Fibroblast of villous mesenchyme (primary cell): ENCODE data around the gene B4GALT1. TPM values are rescaled to one million over a fixed set of nuclear protein-coding genes. Genes with fewer than 3 reads are reported as not detected.

Experiments used
- DNase-seq: peaks from one replicate; pipeline ENCODE4 v3.0.0-alpha.2; 2010; ENCODE audit warnings: low read depth
- H3K4me3 ChIP-seq: 2 replicates; pipeline ENCODE4 v1.5.1; 2011; ENCODE audit warnings: low read depth, mild to moderate bottlenecking, low read length
- CTCF ChIP-seq: IDR thresholded peaks from 2 replicates; pipeline ENCODE4 v1.5.1; 2012; ENCODE audit warnings: low read depth, mild to moderate bottlenecking, low read length; ENCODE audit not compliant: insufficient read depth
- total RNA-seq: library from RNA; depleted of rRNA; stranded (reverse); fragments of >200 nt; gene quantifications from 2 replicates; pipeline ENCODE4 v1.2.3, GENCODE V29; 2012

The B4GALT1 gene
- total RNA-seq, 1 donor, result 28.5 TPM

DNA sequence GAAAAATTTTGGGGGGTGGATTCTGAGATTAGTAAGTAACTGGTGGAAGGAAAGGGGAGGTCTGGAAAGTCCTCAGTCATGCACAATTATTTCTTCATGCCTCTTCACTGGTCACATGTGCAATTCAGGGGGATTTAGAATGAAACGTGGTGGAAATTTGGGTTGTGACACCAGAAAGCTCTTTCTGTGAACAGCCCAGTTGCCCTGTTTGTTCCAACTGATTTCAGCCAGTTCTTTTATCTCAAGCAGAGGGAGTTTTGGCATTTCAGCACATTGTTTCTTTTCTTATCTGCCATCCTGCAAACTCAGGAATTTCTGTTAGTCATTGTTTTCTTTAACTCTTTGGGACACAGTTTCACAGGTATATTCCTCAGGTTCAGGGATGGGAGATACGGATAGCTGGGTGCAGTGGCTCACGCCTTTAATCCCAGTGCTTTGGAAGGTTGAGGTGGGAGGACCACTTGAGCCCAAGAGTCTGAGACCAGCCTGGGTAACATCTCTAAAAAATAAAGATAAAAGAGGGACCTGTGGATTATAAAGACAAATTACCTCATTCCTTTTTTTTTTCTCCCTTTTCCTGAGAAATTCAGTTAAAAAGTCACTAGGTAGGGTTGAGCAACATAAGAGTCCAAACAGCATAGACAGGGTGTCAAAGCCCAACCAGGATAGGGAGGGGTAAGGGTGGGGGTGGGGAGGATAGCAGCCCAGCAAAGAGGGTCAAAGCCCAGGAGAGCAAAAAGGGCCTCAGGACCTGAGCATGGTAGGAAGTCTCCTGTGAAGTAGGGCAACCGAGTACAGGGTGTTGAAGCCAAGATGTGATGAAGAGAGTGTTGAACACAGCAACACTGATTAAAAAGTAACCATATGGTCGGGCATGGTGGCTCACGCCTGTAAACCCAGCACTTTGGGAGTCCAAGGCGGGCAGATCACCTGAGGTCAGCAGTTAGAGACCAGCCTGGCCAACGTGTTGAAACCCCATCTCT, 5.4 kb upstream of the B4GALT1 start:
- TF ChIP-seq CTCF, result no peak
- DNase-seq, result no peak
- no peak overlapping the region for H3K4me3 ChIP-seq

- peak; percentile 53 for DNase-seq
- TF ChIP-seq CTCF, result peak; percentile 32
Observed at GRCh38 chr9:33170464-33171415, 3.6 kb upstream of the B4GALT1 start.

GRCh38 chr9:33168941-33169544, 1.9 kb upstream of the B4GALT1 start:
- no peak for DNase-seq
- H3K4me3 ChIP-seq, result no peak overlapping the region
- TF ChIP-seq CTCF, result no peak

More at GRCh38 chr9:33170464-33171415, 3.6 kb upstream of the B4GALT1 start:
- no peak overlapping the region for H3K4me3 ChIP-seq

- H3K4me3 ChIP-seq, result peak overlapping the region; percentile 53
- DNase-seq, result peak; percentile 33
- TF ChIP-seq CTCF, result no peak
Observed at GRCh38 chr9:33167972-33168461, 881 bp upstream of the B4GALT1 start.

DNA sequence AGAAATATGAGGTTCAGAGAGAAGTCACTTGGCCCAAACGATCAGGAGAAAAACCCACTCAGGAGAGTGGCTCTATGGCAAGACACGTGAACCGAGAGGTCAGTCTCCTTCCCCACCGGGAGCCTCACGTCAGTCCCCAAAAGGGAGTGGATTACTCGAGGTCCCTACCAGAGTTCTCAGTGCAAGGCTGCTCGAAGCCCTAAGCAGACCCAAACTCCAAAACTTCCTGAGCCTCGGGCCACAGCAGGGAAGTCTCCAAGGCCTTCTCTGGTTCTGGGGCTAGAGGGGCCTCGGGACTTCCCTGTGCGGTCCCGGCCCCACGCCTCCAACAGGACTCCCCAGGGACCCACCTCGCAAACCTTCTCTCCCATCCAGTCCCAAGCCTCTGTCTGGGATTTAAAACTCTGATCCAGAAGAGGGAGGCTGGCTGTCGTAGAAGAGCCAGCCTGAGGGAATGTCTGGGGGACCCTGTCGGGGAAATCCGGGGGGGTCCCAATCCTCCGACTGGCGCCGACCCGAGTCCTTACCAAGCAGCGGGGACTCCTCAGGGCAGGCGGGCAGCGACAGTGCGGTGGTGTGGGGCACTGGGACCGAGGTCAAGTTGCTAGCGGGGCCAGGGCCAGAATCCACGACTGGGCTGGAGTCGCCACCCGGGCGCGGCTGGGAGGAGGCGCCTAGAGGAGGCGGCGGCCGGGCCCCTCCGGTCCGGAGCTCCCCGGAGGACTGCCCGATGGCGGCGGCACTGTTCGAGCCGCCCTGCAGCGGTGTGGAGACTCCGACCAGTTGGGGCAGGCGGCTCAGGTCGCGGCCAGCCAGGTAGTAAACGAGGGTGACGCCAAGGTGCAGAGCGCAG, 679 bp downstream of the B4GALT1 start:
- no peak for TF ChIP-seq CTCF
- DNase-seq, result peak; percentile 54
- peak overlapping the region; percentile 95 for H3K4me3 ChIP-seq
